CD14-positive monocyte (primary cell): ENCODE results near the gene LUC7L. TPM values are rescaled to one million over a fixed set of nuclear protein-coding genes. Genes with fewer than 3 reads are reported as not detected.

Experiments
- DNase-seq, 3 donors: peaks; one replicate each; pipeline ENCODE4 v3.0.0-alpha.2; 2011 to 2022
- H2AFZ ChIP-seq: 2 replicates; pipeline ENCODE4 v1.6.0; 2012; ENCODE audit warnings: mild to moderate bottlenecking, low read depth, low read length, inconsistent platforms; ENCODE audit not compliant: insufficient read depth, poor library complexity, severe bottlenecking
- H3K27ac ChIP-seq, 2 donors: 1 replicate in 1 of 2; 2 replicates in 1 of 2; pipeline ENCODE4 v1.5.1; 2012 to 2013; ENCODE audit warnings: low read length in 2 of 2, control low read depth in 1 of 2, inconsistent platforms in 1 of 2, low read depth in 1 of 2, mild to moderate bottlenecking in 1 of 2
- H3K27me3 ChIP-seq, 2 donors: one replicate each; pipeline versions ENCODE4 v1.6.0 to v1.6.1; 2011 to 2013; ENCODE audit warnings: low read length in 2 of 2; ENCODE audit not compliant: control insufficient read depth in 2 of 2, insufficient read depth in 2 of 2
- H3K36me3 ChIP-seq, 2 donors: replicated peaks in 1 of 2; 1 replicate in 1 of 2; 2 replicates in 1 of 2; pipeline versions ENCODE4 v1.5.1 to v1.6.1; 2012 to 2013; ENCODE audit warnings: low read length in 2 of 2, control low read depth in 1 of 2, inconsistent platforms in 1 of 2, mild to moderate bottlenecking in 1 of 2; ENCODE audit not compliant: insufficient read depth in 2 of 2, control insufficient read depth in 1 of 2
- H3K4me1 ChIP-seq, 2 donors: 1 replicate in 1 of 2; 2 replicates in 1 of 2; pipeline versions ENCODE4 v1.5.1 to v1.6.1; 2012 to 2013; ENCODE audit warnings: low read length in 2 of 2, control low read depth in 1 of 2, inconsistent platforms in 1 of 2, mild to moderate bottlenecking in 1 of 2, moderate library complexity in 1 of 2; ENCODE audit not compliant: insufficient read depth in 2 of 2, control insufficient read depth in 1 of 2
- H3K4me2 ChIP-seq: replicated peaks from 2 replicates; pipeline ENCODE3; 2012; ENCODE audit warnings: low read length, moderate library complexity, mild to moderate bottlenecking; ENCODE audit not compliant: poor library complexity, severe bottlenecking; ENCODE audit errors: extremely low read depth
- H3K4me3 ChIP-seq, 3 experiments: fragments of 200-600 bp in 1 of 3; sonication (generic) in 1 of 3; replicated peaks in 1 of 3; 1 replicate in 2 of 3; 2 replicates in 1 of 3; pipeline ENCODE4 v1.5.1; 2011 to 2013; ENCODE audit warnings: low read length in 3 of 3, mild to moderate bottlenecking in 3 of 3, control low read depth in 2 of 3, low read depth in 2 of 3, inconsistent platforms in 1 of 3, moderate library complexity in 1 of 3
- H3K79me2 ChIP-seq: 2 replicates; pipeline ENCODE4 v1.6.0; 2012; ENCODE audit warnings: mild to moderate bottlenecking, control low read depth, inconsistent platforms, low read length, moderate library complexity; ENCODE audit not compliant: insufficient read depth
- H3K9ac ChIP-seq: 2 replicates; pipeline ENCODE4 v1.6.0; 2017; ENCODE audit warnings: low read length, mild to moderate bottlenecking; ENCODE audit not compliant: insufficient read depth, poor library complexity, severe bottlenecking
- H3K9me3 ChIP-seq, 2 donors: replicated peaks in 1 of 2; 1 replicate in 1 of 2; 2 replicates in 1 of 2; pipeline versions ENCODE4 v1.5.1 to v1.6.1; 2012 to 2013; ENCODE audit warnings: low read length in 2 of 2, control low read depth in 1 of 2; ENCODE audit not compliant: control insufficient read depth in 1 of 2, insufficient read depth in 1 of 2
- H4K20me1 ChIP-seq: 2 replicates; pipeline ENCODE4 v1.6.0; 2012; ENCODE audit warnings: mild to moderate bottlenecking, low read length, control low read depth, moderate library complexity; ENCODE audit not compliant: insufficient read depth
- H3K27ac Mint-ChIP-seq, 7 donors: one replicate each; pipeline ENCODE4 v1.8.0; 2020; ENCODE audit warnings: mild to moderate bottlenecking in 7 of 7, mixed read lengths in 7 of 7, moderate library complexity in 6 of 7, inconsistent platforms in 2 of 7
- H3K27me3 Mint-ChIP-seq, 3 donors: one replicate each; pipeline ENCODE4 v1.8.0; 2021 to 2022; ENCODE audit warnings: low read depth in 3 of 3, mild to moderate bottlenecking in 3 of 3, mixed read lengths in 3 of 3, moderate library complexity in 3 of 3, inconsistent platforms in 1 of 3
- H3K36me3 Mint-ChIP-seq, 2 donors: one replicate each; pipeline ENCODE4 v1.8.0; 2020; ENCODE audit warnings: mixed read lengths in 2 of 2, inconsistent platforms in 1 of 2, mild to moderate bottlenecking in 1 of 2
- H3K4me1 Mint-ChIP-seq: one replicate; pipeline ENCODE4 v1.8.0; 2020; ENCODE audit warnings: mild to moderate bottlenecking, mixed read lengths
- H3K4me3 Mint-ChIP-seq, 2 donors: one replicate each; pipeline ENCODE4 v1.8.0; 2020; ENCODE audit warnings: mild to moderate bottlenecking in 2 of 2, mixed read lengths in 2 of 2, moderate library complexity in 1 of 2
- H3K9me3 Mint-ChIP-seq, 7 donors: one replicate each; pipeline ENCODE4 v1.8.0; 2020 to 2022; ENCODE audit warnings: mixed read lengths in 7 of 7, mild to moderate bottlenecking in 6 of 7, moderate library complexity in 6 of 7, inconsistent platforms in 2 of 7
- CTCF ChIP-seq: fragments of 200-600 bp; IDR thresholded peaks from one replicate; pipeline ENCODE4 v1.8.0; 2022; ENCODE audit warnings: antibody characterized with exemption, mild to moderate bottlenecking
- WGBS: methylation state at CpG from one replicate; pipeline ENCODE4 v1.1.5; 2013; ENCODE audit warnings: missing lambda C conversion rate; ENCODE audit not compliant: insufficient coverage; 5-methylcytosine and 5-hydroxymethylcytosine counted together
- intact Hi-C, 2 donors: fragments of 100-400 bp; cut with micrococcal nuclease; formaldehyde crosslinking; loops; one replicate each; pipeline versions ENCODE4 v1.15.0 to v1.15.1; 2023
- polyA plus RNA-seq, 3 donors: library from polyadenylated mRNA; depleted of rRNA in 1 of 3; unstranded in 2 of 3; stranded (reverse) in 1 of 3; fragments of 300-500 nt in 2 of 3; fragments of >200 nt in 1 of 3; fragmentation: Illumina TruSeq in 2 of 3; gene quantifications; 1 replicate in 2 of 3; 2 replicates in 1 of 3; pipeline ENCODE4 v1.2.3, GENCODE V29; 2012 to 2021

The LUC7L gene
- polyA plus RNA-seq, 3 donors: 4.0 to 109 (median 4.6) TPM

- Mint-ChIP-seq H3K36me3 (no peaks in the 10 kb centered on the region), H3K27me3 (peaks cover 45 to 77% (median 69%) of the 10 kb centered on the region in 3 donors), H3K27ac (no peak overlapping the region), H3K9me3 (peaks cover 0 to 5% (median 4%) of the 10 kb centered on the region in 7 donors), H3K4me1 (peaks cover 2% of the 10 kb centered on the region), H3K4me3 (peak overlapping the region in 1 of 2 donors; percentile 10)
- Histone ChIP-seq H3K79me2 (no peaks in the 10 kb centered on the region), H3K27ac (no peak overlapping the region), H3K27me3 (peaks cover 9 to 59% of the 10 kb centered on the region in 2 donors), H3K4me3 (no peak overlapping the region), H3K4me1 (peaks cover 3 to 6% of the 10 kb centered on the region in 2 donors), H3K4me2 (no peak overlapping the region), H4K20me1 (no peaks in the 10 kb centered on the region), H3K36me3 (no peaks in the 10 kb centered on the region), H2AFZ (no peak overlapping the region), H3K9ac (no peak overlapping the region), H3K9me3 (peaks cover 0 to 12% of the 10 kb centered on the region in 2 donors)
- no peak for DNase-seq
- WGBS: 35% methylated on average over 4 of the region's 6 CpGs
- TF ChIP-seq CTCF: no peak
- intact Hi-C loops: no loop called here
Observed at GRCh38 chr16:278863-279366, 49.7 kb upstream of the LUC7L start.

GRCh38 chr16:276426-277077, 47.3 kb upstream of the LUC7L start:
- H3K4me1 Mint-ChIP-seq: peaks cover 2% of the 10 kb centered on the region
- Histone ChIP-seq H3K4me3 (no peak overlapping the region), H3K4me1 (peaks cover 3 to 6% of the 10 kb centered on the region in 2 donors), H3K36me3 (no peaks in the 10 kb centered on the region), H2AFZ (no peak overlapping the region), H3K4me2 (no peak overlapping the region), H3K27ac (no peak overlapping the region), H4K20me1 (no peaks in the 10 kb centered on the region), H3K27me3 (peaks cover 9 to 54% of the 10 kb centered on the region in 2 donors), H3K9ac (no peak overlapping the region), H3K9me3 (peaks cover 0 to 11% of the 10 kb centered on the region in 2 donors), H3K79me2 (no peaks in the 10 kb centered on the region)
- peak overlapping the region; percentile 31 to 51 for H3K4me3 Mint-ChIP-seq
- no peaks in the 10 kb centered on the region for H3K36me3 Mint-ChIP-seq
- 97% methylated on average over 17 of the region's 20 CpGs for WGBS
- H3K9me3 Mint-ChIP-seq: peaks cover 0 to 5% (median 4%) of the 10 kb centered on the region in 7 donors
- DNase-seq: no peak
- H3K27ac Mint-ChIP-seq: no peak overlapping the region
- intact Hi-C loops: no loop called here
- TF ChIP-seq CTCF: no peak
- H3K27me3 Mint-ChIP-seq: peaks cover 40 to 71% (median 63%) of the 10 kb centered on the region in 3 donors
